WTC11 (cell line): ENCODE measurements around the gene WEE1. TPM values are rescaled to one million over a fixed set of nuclear protein-coding genes. Genes with fewer than 3 reads are reported as not detected.

Source experiments
- ATAC-seq: fragments of 200-7000 bp; cut with Tn5 transposase; 2 replicates; pipeline ENCODE4 v1.10.0; 2021; ENCODE audit warnings: mild to moderate bottlenecking, moderate library complexity
- CTCF ChIA-PET: fragments of 300-600 bp; sonication (Branson Sonifier 250); formaldehyde crosslinking; loops from one replicate; lab custom pipeline; 2021; ENCODE audit warnings: antibody characterized with exemption; lab: Charles Lee
- POLR2A ChIA-PET: fragments of 350-600 bp; sonication (Branson Sonifier 250); formaldehyde crosslinking; loops from one replicate; lab custom pipeline; 2021; ENCODE audit warnings: antibody characterized with exemption; lab: Charles Lee
- DNase-seq: peaks from one replicate; pipeline ENCODE4 v3.0.0; 2021; ENCODE audit warnings: low spot score
- H3K27ac Mint-ChIP-seq: 2 replicates; pipeline ENCODE4 v1.8.0; 2021; ENCODE audit warnings: mixed read lengths
- H3K27me3 Mint-ChIP-seq: 2 replicates; pipeline ENCODE4 v1.8.0; 2021; ENCODE audit warnings: low read depth, mild to moderate bottlenecking, moderate library complexity, mixed read lengths
- H3K36me3 Mint-ChIP-seq: 2 replicates; pipeline ENCODE4 v1.8.0; 2021; ENCODE audit warnings: mixed read lengths
- H3K4me1 Mint-ChIP-seq: 2 replicates; pipeline ENCODE4 v1.8.0; 2022; ENCODE audit warnings: mixed read lengths
- H3K4me3 Mint-ChIP-seq: 2 replicates; pipeline ENCODE4 v1.8.0; 2021; ENCODE audit warnings: mild to moderate bottlenecking, moderate library complexity, mixed read lengths
- H3K9me3 Mint-ChIP-seq: 2 replicates; pipeline ENCODE4 v1.8.0; 2021; ENCODE audit warnings: mixed read lengths
- CBFB ChIP-seq: sonication (generic); formaldehyde crosslinking; IDR thresholded peaks from 2 replicates; pipeline ENCODE4 v1.8.1; 2022; ENCODE audit warnings: mild to moderate bottlenecking, low read depth, missing genetic modification reagents
- E2F1 ChIP-seq: sonication (generic); formaldehyde crosslinking; IDR thresholded peaks from 2 replicates; pipeline ENCODE4 v1.8.0; 2022; ENCODE audit warnings: mild to moderate bottlenecking, missing genetic modification reagents
- E2F4 ChIP-seq: sonication (generic); formaldehyde crosslinking; IDR thresholded peaks from 2 replicates; pipeline ENCODE4 v1.8.1; 2022; ENCODE audit warnings: low read depth, mild to moderate bottlenecking, moderate library complexity, missing genetic modification reagents, borderline replicate concordance
- FOXJ3 ChIP-seq: sonication (generic); formaldehyde crosslinking; IDR thresholded peaks from 2 replicates; pipeline ENCODE4 v1.9.0; 2021; ENCODE audit warnings: missing genetic modification reagents, mild to moderate bottlenecking, borderline replicate concordance
- GABPB1 ChIP-seq: sonication (generic); formaldehyde crosslinking; IDR thresholded peaks from 2 replicates; pipeline ENCODE4 v1.8.1; 2023; ENCODE audit warnings: mild to moderate bottlenecking, missing genetic modification reagents
- GRHL2 ChIP-seq: fragments of 250-450 bp; sonication (Bioruptor Pico); IDR thresholded peaks from 2 replicates; pipeline ENCODE4 v1.8.0; 2022; ENCODE audit warnings: mild to moderate bottlenecking, moderate library complexity; ENCODE audit not compliant: insufficient replicate concordance, severe bottlenecking
- HMGA2 ChIP-seq: fragments of 250-450 bp; sonication (Bioruptor Pico); IDR thresholded peaks from 2 replicates; pipeline ENCODE4 v1.4.0; 2021; ENCODE audit warnings: mild to moderate bottlenecking, moderate library complexity
- MLX ChIP-seq: sonication (generic); formaldehyde crosslinking; IDR thresholded peaks from 2 replicates; pipeline ENCODE4 v1.8.1; 2023; ENCODE audit warnings: mild to moderate bottlenecking, missing genetic modification reagents, moderate library complexity
- NFYB ChIP-seq: sonication (generic); formaldehyde crosslinking; conservative IDR thresholded peaks from 2 replicates; pipeline ENCODE4 v1.8.0; 2022; ENCODE audit warnings: low read depth, missing genetic modification reagents
- STAT6 ChIP-seq: sonication (generic); formaldehyde crosslinking; conservative IDR thresholded peaks from 2 replicates; pipeline ENCODE4 v1.8.1; 2023; ENCODE audit warnings: mild to moderate bottlenecking, low read depth, missing genetic modification reagents, moderate library complexity
- TEAD1 ChIP-seq: sonication (generic); formaldehyde crosslinking; IDR thresholded peaks from 2 replicates; pipeline ENCODE4 v1.8.0; 2022; ENCODE audit warnings: mild to moderate bottlenecking, missing genetic modification reagents
- ZNF232 ChIP-seq: sonication (generic); formaldehyde crosslinking; IDR thresholded peaks from 2 replicates; pipeline ENCODE4 v1.8.0; 2022; ENCODE audit warnings: mild to moderate bottlenecking, missing genetic modification reagents
- total RNA-seq: library from RNA; stranded (reverse); gene quantifications from 3 replicates; pipeline ENCODE4 v1.2.3, GENCODE V29; 2021
- TF ChIP-seq, protein P1 (sequence below): sonication (generic); formaldehyde crosslinking; IDR thresholded peaks from 2 replicates; pipeline ENCODE4 v1.8.1; 2022; ENCODE audit warnings: low read depth, missing genetic modification reagents, borderline replicate concordance
- TF ChIP-seq, protein P2 (sequence below): fragments of 200-600 bp; IDR thresholded peaks from 2 replicates; pipeline ENCODE4 v1.8.0; 2022; ENCODE audit warnings: antibody characterized with exemption
- TF ChIP-seq, protein P3 (sequence below): sonication (generic); formaldehyde crosslinking; IDR thresholded peaks from 2 replicates; pipeline ENCODE4 v1.8.0; 2023; ENCODE audit warnings: missing genetic modification reagents, mild to moderate bottlenecking, borderline replicate concordance
- TF ChIP-seq, protein P4 (sequence below): sonication (generic); formaldehyde crosslinking; IDR thresholded peaks from 2 replicates; pipeline ENCODE4 v1.8.0; 2023; ENCODE audit warnings: missing genetic modification reagents

WEE1 gene
- total RNA-seq, 1 experiment from 2014 or later, result 109 TPM

GRCh38 chr11:9629064-9629463 is 55.6 kb downstream of the WEE1 start (continued):
- TF ChIP-seq, protein P1, sequence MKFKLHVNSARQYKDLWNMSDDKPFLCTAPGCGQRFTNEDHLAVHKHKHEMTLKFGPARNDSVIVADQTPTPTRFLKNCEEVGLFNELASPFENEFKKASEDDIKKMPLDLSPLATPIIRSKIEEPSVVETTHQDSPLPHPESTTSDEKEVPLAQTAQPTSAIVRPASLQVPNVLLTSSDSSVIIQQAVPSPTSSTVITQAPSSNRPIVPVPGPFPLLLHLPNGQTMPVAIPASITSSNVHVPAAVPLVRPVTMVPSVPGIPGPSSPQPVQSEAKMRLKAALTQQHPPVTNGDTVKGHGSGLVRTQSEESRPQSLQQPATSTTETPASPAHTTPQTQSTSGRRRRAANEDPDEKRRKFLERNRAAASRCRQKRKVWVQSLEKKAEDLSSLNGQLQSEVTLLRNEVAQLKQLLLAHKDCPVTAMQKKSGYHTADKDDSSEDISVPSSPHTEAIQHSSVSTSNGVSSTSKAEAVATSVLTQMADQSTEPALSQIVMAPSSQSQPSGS, result no peak
- TF ChIP-seq GABPB1 (CRISPR knock-in tag), result no peak
- no peak for TF ChIP-seq FOXJ3 (CRISPR knock-in tag)
- TF ChIP-seq, protein P2, sequence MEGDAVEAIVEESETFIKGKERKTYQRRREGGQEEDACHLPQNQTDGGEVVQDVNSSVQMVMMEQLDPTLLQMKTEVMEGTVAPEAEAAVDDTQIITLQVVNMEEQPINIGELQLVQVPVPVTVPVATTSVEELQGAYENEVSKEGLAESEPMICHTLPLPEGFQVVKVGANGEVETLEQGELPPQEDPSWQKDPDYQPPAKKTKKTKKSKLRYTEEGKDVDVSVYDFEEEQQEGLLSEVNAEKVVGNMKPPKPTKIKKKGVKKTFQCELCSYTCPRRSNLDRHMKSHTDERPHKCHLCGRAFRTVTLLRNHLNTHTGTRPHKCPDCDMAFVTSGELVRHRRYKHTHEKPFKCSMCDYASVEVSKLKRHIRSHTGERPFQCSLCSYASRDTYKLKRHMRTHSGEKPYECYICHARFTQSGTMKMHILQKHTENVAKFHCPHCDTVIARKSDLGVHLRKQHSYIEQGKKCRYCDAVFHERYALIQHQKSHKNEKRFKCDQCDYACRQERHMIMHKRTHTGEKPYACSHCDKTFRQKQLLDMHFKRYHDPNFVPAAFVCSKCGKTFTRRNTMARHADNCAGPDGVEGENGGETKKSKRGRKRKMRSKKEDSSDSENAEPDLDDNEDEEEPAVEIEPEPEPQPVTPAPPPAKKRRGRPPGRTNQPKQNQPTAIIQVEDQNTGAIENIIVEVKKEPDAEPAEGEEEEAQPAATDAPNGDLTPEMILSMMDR, result no peak
- TF ChIP-seq GRHL2 (CRISPR knock-in tag), result no peak
- TF ChIP-seq, protein P3, sequence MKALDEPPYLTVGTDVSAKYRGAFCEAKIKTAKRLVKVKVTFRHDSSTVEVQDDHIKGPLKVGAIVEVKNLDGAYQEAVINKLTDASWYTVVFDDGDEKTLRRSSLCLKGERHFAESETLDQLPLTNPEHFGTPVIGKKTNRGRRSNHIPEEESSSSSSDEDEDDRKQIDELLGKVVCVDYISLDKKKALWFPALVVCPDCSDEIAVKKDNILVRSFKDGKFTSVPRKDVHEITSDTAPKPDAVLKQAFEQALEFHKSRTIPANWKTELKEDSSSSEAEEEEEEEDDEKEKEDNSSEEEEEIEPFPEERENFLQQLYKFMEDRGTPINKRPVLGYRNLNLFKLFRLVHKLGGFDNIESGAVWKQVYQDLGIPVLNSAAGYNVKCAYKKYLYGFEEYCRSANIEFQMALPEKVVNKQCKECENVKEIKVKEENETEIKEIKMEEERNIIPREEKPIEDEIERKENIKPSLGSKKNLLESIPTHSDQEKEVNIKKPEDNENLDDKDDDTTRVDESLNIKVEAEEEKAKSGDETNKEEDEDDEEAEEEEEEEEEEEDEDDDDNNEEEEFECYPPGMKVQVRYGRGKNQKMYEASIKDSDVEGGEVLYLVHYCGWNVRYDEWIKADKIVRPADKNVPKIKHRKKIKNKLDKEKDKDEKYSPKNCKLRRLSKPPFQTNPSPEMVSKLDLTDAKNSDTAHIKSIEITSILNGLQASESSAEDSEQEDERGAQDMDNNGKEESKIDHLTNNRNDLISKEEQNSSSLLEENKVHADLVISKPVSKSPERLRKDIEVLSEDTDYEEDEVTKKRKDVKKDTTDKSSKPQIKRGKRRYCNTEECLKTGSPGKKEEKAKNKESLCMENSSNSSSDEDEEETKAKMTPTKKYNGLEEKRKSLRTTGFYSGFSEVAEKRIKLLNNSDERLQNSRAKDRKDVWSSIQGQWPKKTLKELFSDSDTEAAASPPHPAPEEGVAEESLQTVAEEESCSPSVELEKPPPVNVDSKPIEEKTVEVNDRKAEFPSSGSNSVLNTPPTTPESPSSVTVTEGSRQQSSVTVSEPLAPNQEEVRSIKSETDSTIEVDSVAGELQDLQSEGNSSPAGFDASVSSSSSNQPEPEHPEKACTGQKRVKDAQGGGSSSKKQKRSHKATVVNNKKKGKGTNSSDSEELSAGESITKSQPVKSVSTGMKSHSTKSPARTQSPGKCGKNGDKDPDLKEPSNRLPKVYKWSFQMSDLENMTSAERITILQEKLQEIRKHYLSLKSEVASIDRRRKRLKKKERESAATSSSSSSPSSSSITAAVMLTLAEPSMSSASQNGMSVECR (CRISPR knock-in tag), result no peak
- TF ChIP-seq TEAD1 (CRISPR knock-in tag), result no peak
- TF ChIP-seq E2F4 (CRISPR knock-in tag), result no peak
- TF ChIP-seq, protein P4, sequence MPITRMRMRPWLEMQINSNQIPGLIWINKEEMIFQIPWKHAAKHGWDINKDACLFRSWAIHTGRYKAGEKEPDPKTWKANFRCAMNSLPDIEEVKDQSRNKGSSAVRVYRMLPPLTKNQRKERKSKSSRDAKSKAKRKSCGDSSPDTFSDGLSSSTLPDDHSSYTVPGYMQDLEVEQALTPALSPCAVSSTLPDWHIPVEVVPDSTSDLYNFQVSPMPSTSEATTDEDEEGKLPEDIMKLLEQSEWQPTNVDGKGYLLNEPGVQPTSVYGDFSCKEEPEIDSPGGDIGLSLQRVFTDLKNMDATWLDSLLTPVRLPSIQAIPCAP (CRISPR knock-in tag), result no peak
- TF ChIP-seq CBFB (CRISPR knock-in tag), result no peak
- TF ChIP-seq STAT6 (CRISPR knock-in tag), result no peak

- H3K36me3 Mint-ChIP-seq, result no peaks in the 10 kb centered on the region
- H3K27ac Mint-ChIP-seq, result no peak overlapping the region
- H3K4me3 Mint-ChIP-seq, result no peak overlapping the region
- DNase-seq (no peak), ATAC-seq (no peak)
- H3K27me3 Mint-ChIP-seq, result no peaks in the 10 kb centered on the region
- CTCF ChIA-PET, result interaction anchor here (1.2 kb wide), 1 partner anchor 127 kb away, joined by 3 read pairs; no protein-coding TSS in a partner anchor
- H3K9me3 Mint-ChIP-seq, result no peaks in the 10 kb centered on the region
- POLR2A ChIA-PET, result interaction anchor here (1.1 kb wide), 1 partner anchor 76 kb away, joined by 3 read pairs; no protein-coding TSS in a partner anchor
- peaks cover 4% of the 10 kb centered on the region for H3K4me1 Mint-ChIP-seq
- no peak for TF ChIP-seq NFYB
- no peak for TF ChIP-seq ZNF232 (CRISPR knock-in tag)
- TF ChIP-seq HMGA2 (CRISPR knock-in tag), result no peak
- no peak for TF ChIP-seq E2F1
- TF ChIP-seq CBFB (CRISPR knock-in tag), result no peak
- no peak for TF ChIP-seq MLX
Measured at GRCh38 chr11:9633679-9634078, 60.2 kb downstream of the WEE1 start.
